NCI-H526 (cell line): ENCODE results near the gene DMRTA1.
"Not testable (repeated sequence)": the region's sequence is repeated elsewhere in the genome, so short reads cannot be mapped to it uniquely, and the experiment has no call there.

Experiments
- DNase-seq, 2 experiments: peaks; one replicate each; lab custom pipeline; 2025; lab: John Stamatoyannopoulos, UW

Gene DMRTA1

GRCh38 chr9:22463205-22463604 is 16.6 kb downstream of the DMRTA1 start:
- no peak for DNase-seq

GRCh38 chr9:22469928-22470544 is 23.4 kb downstream of the DMRTA1 start:
- peak; percentile 47 to 79 for DNase-seq

- DNase-seq: no peak
Observed at GRCh38 chr9:22481566-22481965, 34.9 kb downstream of the DMRTA1 start.

GRCh38 chr9:22483528-22484070 is 37.0 kb downstream of the DMRTA1 start:
- no peak for DNase-seq

GRCh38 chr9:22496197-22496596 is 49.6 kb downstream of the DMRTA1 start:
- DNase-seq: not testable (repeated sequence)
